Colon (tissue), 2 donors: ENCODE data around the gene NKTR.

Experiments used
- FAIRE-seq: peaks from 2 replicates; lab custom pipeline; 2012; peaks lifted over from hg19 to GRCh38; lab: Jason Lieb, UNC
- donor health status: control.
- donor health status: control.

The NKTR gene

DNA sequence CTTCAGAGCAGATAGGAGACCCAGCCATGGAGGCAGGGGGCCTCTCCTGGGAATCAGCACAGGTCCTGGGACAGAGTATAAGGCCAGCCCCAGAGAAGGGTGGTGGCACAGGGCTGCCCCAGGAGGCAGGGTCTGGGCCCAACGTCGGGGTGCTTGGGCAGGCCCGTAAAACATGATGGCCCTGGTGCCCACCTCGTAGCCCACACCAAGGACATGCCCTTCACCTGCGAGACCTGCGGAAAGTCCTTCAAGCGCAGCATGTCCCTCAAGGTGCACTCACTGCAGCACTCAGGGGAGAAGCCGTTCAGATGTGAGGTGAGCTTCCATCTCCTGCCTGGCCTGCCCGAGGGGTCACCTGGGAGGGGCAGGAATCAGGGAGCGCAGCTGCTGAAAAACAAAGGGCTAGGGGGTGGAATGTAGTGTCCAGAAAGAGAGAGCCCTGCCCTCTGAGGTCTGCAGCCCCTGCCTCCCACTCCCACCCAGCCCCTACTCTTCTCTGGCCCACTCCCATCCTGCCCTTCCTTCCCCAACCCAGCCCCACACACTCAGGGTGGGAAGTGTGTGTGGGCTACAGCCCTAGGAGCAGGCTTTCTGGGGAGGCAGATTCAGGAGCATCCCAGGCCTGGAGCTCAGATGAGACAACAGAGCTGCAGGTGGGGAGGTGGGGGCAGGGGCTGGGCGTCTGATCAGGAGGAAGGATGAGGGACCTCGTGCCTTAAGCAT is 62.5 kb downstream of the NKTR start:
- no peak for FAIRE-seq

DNA sequence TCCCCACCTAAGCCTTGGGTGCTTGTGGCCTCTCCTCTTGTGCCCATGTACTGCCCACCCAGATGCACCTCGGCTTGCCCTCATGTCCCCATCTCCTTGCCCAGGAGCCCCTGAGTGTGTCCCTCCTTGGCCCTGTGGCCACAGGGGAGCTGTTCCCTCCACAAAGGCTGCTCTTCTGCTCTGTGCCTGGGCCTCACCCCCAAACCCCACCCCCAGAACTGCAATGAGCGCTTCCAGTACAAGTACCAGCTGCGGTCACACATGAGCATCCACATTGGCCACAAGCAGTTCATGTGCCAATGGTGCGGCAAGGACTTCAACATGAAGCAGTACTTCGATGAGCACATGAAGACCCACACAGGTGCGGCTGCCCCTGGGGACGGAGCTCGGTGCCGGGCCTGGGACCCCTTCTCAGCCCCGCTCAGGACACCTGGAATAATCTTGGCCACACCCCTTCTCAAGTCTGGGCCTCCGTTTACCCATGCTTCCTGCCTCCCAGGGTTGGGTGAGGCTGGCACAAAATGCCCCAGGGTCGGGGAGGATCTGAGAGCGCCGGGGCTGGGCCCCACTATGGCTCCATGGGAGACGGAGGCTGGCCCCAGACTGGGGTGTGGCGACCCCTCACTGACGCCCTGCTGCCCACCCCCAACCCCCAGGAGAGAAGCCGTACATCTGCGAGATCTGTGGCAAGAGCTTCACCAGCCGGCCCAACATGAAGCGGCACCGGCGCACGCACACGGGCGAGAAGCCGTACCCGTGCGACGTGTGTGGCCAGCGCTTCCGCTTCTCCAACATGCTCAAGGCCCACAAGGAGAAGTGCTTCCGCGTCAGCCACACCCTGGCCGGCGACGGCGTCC is 63.3 kb downstream of the NKTR start:
- no peak for FAIRE-seq

DNA sequence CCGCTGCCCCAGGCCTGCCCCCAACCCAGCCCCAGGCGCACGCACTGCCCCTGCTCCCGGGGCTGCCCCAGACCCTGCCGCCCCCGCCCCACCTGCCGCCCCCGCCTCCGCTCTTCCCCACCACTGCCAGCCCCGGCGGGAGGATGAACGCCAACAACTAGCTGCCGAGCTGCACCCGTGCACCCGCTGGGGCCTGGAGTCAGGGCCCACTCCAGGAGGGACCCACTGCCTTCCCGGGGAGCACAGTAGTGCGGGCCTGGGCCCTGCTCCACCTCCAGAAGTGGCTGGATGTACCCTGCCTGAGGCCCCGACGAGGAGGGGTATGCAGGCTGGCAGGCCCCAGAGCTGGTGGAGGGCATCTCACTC is 63.9 kb downstream of the NKTR start:
- no peak for FAIRE-seq

DNA sequence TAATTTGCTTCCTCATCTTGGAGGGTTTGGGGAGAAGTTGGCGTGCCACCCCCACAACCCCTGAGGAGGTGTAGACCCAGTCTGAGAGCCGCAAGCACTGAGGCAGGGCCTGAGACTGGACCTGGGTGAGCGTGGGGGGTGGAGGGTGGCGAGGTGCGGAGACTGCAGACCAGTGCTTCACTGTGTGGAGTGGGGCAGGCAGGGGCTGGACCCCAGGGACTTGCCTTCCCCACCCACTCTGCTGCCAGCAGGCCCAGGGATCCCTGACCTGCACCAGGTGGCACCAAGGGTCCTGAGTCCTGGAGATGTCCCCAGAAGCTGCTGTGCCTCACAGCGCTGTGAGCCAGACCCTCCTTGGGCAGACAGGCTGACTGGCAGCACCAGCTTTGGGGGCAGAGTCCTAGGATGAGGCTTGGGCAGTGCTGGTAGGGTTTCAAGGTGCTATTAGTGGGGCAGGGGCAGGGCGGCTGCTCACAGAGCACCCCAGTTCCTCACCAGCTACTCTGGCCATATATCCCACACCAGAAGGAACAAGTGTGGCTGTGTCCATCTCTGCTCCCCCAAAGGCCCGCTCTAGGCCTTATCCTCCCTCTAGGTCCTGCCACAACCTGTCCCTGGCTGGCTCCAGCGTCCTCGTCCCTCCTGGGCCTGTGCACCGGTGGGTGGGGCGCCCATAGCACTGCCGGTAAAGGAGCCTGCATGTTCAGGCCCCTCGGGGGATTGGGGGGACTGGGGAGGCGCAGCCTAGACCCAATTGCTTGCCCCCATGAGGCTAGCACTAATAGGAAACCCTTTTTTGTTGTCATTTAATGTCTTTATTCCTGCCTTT is 64.8 kb downstream of the NKTR start:
- FAIRE-seq: no peak

DNA sequence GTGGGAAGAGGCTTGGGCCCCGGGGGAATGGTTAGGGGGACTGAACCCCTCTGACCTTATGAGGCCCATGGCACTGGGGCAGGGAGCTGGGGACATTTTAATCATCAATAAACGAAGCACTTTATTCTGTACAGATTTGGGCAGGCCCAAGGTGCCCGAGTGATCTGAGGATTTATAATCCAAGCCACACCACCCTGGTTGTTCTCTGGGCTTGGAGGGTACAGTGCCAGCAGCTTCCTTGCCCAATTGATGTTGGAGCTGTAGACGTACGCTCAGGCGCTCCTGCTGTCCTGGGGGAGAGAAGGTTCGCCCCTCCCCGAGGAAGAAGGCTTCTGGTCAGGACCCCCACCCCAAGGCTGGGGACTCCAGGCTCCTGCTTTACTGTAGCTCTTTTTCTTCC is 65.5 kb downstream of the NKTR start:
- no peak for FAIRE-seq

DNA sequence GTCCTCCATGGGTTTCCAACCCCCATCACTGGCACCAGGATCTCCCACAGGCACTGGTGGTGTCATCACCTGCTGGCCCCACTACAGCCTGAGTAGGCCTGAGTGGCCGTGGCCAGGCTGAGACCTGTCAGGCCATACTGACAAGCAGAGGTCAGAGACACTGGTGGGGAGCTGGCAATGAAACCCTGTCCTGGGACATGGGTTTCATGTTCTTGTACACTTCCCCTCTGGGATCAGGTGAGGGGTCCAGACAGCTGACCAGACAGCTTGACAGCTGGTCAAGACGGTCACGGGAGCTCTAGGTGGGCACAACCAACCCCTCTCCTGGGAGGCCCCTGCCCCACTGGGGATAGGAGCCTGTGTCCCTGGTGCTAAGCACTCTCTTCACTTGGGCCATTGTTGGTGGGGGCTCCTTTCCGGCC is 66.1 kb downstream of the NKTR start:
- no peak for FAIRE-seq

DNA sequence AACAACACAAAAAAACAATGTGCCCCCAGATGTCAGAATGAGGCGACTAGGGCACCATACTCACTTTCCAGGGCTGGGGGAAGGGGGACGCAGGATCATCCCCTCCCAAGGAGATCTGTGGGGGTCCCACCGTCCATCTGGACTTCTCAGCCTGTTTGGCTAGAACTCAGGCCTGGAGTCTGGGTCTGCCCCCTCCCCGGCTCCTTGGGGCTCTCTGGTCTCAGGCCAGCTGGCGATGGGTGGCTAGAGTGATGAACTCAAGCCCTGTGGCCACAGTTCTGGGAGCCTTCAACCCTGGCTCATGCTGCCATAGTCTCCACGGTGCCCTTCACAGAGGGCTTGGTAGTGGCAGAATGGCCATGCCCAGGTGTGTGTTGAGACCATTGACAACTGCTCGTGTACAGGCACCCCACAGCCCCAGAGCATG is 66.6 kb downstream of the NKTR start:
- no peak for FAIRE-seq

DNA sequence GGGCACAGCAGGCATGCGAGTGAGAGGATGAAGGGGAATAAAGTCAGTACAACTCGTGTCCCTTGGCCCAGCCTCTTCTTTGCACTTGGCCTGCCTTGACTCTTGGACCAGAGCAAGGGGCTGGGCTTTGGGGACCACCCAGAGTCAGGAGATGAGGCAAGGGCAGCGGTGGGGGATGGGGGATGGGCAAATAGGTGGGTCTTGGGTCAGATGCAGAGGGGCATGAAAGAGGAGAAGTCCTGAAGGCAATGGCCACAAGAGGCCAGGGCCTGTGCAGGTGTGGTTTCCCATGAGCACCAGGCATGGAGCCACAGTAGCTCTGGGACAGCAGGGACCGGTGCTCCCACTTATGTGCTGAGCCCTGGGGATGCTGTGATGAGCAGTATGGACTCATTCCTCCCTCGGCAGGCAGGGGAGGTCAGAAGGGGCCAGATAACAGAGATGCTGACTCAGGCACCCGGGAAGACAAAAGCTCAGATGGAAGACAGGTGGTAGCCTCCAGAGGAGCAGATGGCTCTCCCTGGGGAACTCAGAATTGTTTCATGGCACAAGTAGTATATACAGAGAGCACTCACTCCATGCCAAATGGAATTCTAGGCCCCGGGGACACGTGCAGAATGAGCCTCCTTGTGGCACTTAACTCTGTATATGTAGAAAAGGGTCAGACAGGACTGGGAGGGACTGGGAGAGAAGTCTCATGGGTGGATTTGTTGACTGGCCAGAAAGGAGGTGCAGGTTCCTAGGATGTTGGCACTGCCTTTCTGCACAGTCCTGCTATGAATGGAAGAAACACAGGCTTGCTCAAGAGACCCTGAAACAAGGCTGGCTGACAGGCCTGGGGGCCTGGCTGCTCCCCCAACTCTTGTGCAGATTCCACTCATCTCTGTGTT is 67.3 kb downstream of the NKTR start:
- no peak for FAIRE-seq

DNA sequence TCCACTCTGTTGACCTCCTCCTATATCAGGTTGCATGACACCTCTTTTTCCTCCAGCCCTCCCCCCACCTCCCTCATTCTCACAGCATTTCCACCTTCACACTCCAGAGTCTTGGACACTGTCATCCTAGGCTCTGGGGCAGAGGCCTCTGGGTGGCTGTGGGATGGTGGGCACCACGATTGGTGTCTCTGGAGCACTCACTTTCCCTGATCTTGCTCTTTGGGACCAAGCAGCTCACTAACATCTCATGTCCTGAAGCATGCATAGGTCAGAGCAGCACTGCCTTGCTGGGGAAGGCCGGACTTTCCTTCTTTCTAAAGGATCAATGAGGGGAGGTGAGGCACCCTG is 67.9 kb downstream of the NKTR start:
- FAIRE-seq: no peak

DNA sequence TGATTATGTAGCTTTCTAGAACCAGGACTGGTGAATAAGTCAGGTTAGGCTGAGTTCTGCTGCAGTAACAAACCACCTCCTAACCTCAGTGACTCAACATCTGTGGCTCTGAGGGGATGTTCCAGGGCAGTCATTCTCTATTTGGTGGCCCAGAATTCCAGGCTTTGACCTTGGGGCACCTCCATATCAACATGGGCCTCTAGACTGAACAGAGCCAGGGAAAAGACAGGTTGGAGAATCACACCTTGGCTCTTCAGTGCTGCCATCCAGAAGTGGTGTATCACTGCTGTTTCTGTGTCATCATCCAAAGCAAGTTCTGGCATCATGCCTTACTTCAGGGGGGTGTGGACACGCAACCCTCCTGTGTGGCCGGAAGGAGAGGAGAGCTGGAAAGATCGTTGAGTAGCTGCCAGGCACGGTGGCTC is 68.3 kb downstream of the NKTR start:
- no peak for FAIRE-seq

DNA sequence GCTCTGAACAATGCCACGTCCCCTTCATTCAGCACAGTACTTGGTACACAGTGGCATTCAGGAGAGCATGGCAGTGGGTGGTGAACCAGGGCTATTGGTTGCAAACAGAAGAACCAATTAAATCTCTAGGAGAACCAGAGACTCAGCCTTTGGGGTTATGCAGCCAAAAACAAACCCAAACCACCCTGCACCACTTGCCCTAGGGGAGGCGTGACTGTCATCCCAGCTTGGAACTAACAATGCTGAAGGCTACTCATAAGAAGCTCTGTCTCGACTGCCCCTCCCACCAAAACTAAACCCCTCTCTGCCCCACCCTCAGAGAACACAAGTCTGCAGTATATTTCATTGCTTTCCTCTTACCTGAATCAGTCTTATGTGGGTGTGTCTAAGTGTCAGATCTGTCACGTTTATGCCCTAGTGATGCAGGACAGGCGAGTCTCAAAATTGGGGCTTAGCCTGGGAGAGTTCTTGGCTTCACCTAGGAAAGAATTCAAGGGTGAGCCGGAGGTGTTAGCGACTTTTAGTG is 69.6 kb downstream of the NKTR start:
- FAIRE-seq: no peak

DNA sequence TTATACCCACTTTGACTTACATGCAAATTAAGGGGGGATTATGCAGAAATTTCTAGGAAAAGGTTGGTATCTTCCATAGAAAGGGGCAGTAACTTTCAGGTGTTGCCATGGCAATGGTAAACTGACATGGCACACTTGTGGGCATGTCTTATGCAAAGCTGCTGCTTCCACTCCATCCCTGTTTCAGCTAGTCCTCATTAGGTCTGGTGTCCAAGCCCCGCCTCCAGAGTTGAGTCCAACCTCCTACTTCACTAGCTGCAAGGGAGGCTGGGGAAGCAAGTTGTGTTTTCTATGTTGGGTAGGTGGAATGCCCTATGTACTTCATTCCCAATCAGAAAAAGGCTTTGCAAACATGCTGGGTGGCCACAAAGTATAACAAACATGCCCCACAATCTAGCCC is 70.2 kb downstream of the NKTR start:
- FAIRE-seq: no peak

DNA sequence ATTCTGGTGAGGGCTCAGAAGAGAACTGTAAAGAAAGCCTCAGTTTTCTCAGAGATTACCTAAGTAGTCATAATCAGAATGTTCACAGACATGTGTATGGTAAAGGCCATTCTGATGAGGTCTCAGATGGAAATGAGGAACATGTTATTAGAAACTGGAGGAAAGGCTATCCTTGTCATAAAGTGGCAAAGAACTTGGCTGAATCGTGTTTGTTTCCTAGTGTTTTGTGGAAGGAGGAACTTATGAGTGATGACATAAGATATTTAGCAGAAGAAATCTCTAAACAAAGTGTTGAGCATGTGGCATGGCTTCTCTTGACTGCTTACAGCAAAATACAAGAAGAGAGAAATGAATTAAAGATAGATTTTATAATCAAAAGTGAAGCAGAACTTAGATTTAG is 72.0 kb downstream of the NKTR start:
- FAIRE-seq: no peak

DNA sequence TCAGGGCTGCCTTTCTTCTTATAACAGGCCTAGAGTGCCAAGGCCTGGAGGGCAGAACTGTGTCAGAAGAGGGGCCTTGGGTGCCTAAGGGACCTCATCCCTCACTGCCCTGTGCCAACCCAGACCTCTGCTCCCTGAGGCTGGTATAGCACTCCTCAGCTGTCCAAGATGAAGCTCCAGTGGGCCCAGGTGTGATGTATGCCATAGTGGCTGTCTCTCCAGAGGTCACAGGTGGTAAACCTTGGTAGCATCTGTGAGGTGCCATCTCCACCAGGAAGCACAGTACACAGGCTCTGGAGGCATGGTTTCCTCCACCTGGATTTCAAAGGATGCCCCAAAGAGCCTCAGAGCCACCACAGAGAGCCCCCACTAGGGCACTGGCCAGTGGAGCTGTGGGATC is 72.6 kb downstream of the NKTR start:
- no peak for FAIRE-seq

DNA sequence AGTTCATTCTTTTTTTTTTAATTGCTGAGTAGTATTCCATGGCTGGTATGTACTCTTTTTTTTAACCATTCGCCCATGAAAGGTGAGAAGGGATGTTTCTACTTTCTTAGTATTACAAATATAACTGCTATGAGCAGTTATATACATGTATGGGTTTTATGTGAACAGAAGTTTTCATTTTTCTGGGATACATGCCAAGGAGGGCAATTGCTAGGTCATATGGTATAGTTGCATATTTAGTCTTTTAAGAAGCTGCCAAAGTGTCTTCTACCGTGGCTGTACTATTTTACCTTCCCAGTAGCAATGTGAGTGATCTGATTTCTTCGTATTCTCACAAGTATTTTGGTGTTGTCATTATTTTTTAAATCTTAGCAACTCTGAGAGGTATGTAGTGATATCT is 73.7 kb downstream of the NKTR start:
- FAIRE-seq: no peak

DNA sequence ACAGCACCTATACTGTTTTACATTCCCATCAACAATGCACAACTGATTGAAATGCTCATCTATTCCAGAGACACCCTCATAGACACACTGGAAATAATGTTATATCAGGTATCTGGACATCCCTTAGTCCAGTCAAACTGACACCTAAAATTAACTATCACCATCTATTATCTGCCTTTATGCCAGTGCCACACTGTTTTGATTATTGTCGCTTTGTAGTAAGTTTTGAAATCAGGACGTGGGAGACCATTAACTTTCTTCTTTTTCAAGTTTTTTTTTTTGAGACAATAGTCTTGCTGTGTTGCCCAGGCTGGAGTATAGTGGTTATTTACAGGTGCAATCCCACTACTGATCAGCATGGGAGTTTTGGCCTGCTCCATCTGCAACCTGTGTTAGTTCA is 75.4 kb downstream of the NKTR start:
- FAIRE-seq: no peak

DNA sequence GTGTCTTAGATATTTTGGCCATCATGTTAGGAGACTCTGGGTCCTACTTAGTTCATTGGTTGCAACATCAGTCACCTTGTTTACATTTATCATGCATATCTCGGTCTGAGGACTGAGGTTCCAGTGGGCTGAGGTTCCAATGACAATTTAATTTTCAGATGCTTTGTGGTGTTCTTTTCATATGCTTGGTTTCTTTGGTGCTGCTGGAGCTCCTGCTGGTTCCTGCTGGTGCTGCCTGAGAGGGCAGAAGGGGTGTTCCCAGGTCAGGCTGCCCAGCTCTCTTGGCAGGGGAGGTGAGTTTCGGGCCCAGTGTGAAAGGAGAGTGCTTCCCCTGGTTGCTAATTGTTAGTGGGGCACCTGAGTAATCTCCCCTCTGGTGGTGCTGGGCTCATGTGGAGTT is 78.0 kb downstream of the NKTR start:
- FAIRE-seq: no peak

DNA sequence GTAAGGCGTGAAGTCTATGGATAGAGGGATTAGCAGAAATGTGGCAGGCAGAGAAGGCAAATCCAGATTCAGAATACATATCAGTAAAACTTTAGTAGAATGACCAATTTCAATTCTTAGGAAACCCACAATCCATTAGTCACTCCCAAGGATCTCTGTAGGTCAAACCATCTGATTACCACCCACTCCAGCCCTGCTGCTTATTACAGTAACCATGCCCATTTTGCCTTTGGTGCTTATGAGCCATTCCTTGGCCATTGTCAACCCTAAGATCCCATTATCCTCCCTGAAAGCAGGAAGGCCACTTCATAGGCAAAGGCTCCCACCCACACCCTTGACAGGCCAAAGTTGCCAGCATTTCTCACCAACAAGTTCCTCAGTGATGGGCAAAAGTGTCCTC is 79.8 kb downstream of the NKTR start:
- no peak for FAIRE-seq

DNA sequence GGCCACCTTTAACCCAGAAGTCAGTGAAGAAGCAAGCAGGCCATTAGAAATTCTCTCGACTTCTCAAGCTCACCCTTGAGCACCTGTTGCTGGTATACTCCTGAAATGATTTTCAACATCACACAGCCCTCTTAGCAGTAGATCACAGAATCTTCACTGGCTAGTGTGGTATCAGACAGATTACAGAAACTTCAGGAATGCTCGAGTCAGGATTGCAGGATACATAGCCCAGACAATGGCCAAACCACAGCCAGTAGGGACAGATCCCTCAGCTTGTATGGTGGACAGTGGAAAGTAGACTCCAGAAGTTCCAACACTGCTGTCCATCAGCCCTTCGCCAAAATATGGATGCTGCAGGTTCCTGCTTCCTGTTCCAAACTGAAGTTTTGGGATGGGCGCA is 80.3 kb downstream of the NKTR start:
- no peak for FAIRE-seq

DNA sequence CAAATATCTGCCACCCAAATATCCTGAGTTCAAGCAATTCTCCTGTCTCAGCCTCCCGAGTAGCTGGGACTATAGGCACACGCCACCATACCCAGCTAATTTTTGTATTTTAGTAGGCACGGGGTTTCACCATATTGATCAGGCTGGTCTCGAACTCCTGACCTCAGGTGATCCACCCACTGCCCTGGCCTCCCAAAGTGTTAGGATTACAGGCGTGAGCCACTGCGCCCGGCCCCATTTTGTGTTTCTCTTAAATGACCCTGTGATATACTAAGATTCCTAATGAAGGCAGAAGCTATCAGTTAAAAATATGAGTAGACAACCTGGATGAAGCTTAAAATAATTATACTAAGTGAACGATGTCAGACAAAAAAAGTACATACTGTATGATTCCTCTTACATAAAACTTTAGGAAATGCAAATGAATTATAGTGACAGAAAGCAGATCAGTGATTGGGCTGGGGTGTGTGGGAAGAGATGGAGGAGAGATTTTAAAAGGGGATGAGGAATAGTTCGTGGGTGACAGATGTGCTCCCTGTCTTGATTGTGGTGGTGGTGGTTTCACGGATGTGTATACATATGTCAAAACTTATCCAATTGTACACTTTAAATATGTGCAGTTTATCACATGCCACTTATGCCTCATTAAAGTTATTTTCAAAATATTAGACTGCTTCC is 81.0 kb downstream of the NKTR start:
- no peak for FAIRE-seq
